GM18951 (cell line): ENCODE measurements around the gene ACTN1.

Experiments used
- POLR2A ChIP-seq: IDR thresholded peaks from 4 replicates; pipeline ENCODE4 v1.6.1; 2011; ENCODE audit warnings: mild to moderate bottlenecking; ENCODE audit not compliant: insufficient read length, insufficient read depth; ENCODE audit errors: extremely low read depth
- in situ Hi-C: fragments of 300-500 bp; cut with MboI; formaldehyde crosslinking; loops from one replicate; pipeline ENCODE4 v1.12.0; 2022; ENCODE audit warnings: low sequenced_read_pairs, mixed read lengths, inconsistent platforms; ENCODE audit not compliant: unreplicated experiment

ACTN1 gene

GRCh38 chr14:68957775-68958174, 21.3 kb downstream of the ACTN1 start:
- TF ChIP-seq POLR2A: no peak
- in situ Hi-C loops: no loop called here

- no peak for TF ChIP-seq POLR2A
- in situ Hi-C loops: no loop called here
Measured at GRCh38 chr14:68956724-68957123, 22.4 kb downstream of the ACTN1 start.

GRCh38 chr14:68955851-68956179, 23.3 kb downstream of the ACTN1 start:
- in situ Hi-C loops: no loop called here
- TF ChIP-seq POLR2A: no peak

- TF ChIP-seq POLR2A: no peak
- in situ Hi-C loops: no loop called here
Measured at GRCh38 chr14:68955164-68955850, 23.8 kb downstream of the ACTN1 start.

GRCh38 chr14:68953196-68953555, 25.9 kb downstream of the ACTN1 start:
- no peak for TF ChIP-seq POLR2A
- in situ Hi-C loops: no loop called here

- TF ChIP-seq POLR2A: no peak
- in situ Hi-C loops: no loop called here
Measured at GRCh38 chr14:68952531-68953195, 26.4 kb downstream of the ACTN1 start.

GRCh38 chr14:68951800-68952530, 27.1 kb downstream of the ACTN1 start:
- TF ChIP-seq POLR2A: no peak
- in situ Hi-C loops: no loop called here

GRCh38 chr14:68951035-68951797, 27.9 kb downstream of the ACTN1 start:
- in situ Hi-C loops: no loop called here
- no peak for TF ChIP-seq POLR2A

- in situ Hi-C loops: no loop called here
- TF ChIP-seq POLR2A: no peak
Measured at GRCh38 chr14:68950111-68950510, 29.0 kb downstream of the ACTN1 start.

- in situ Hi-C loops: no loop called here
- no peak for TF ChIP-seq POLR2A
Measured at GRCh38 chr14:68949601-68949965, 29.5 kb downstream of the ACTN1 start.

GRCh38 chr14:68948686-68949600, 30.2 kb downstream of the ACTN1 start:
- in situ Hi-C loops: no loop called here
- TF ChIP-seq POLR2A: no peak

GRCh38 chr14:68947802-68948201, 31.3 kb downstream of the ACTN1 start:
- TF ChIP-seq POLR2A: no peak
- in situ Hi-C loops: no loop called here
